ENCODE measurements around the gene DEK.

Gene DEK

DNA sequence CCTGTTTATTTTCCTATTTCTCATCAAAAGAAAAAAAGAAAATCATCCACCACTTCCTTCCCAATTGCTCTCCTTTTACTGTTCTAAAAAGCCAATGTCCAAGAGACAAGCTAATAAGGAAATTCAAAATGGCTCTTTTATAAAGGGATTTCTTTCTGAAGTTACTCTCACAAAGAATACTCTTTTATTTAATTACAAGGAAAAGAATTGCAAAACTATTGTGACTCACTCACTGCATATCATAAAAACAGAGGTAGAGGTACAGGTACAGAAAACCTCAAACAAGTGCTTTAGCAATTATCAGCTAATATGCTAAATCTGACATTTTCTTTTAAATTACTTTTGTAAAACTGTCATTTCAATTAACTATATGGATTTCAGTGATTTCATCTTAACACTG is 18.1 kb downstream of the DEK start:
- Histone ChIP-seq H3K36me3 (ENCODE audit: control insufficient read depth, low read length) (peaks cover 100% of the 10 kb centered on the region), H3K4me3 (ENCODE audit: low read length) (no peak overlapping the region), H3K4me2 (ENCODE audit: low read length) (no peak overlapping the region), H3F3A (ENCODE audit: control insufficient read depth, insufficient read depth) (peaks cover 8% of the 10 kb centered on the region; the same call in 1 of the 2 replicates), H3K9me2 (replicated peaks; ENCODE audit: control insufficient read depth, low read length) (no peaks in the 10 kb centered on the region), H3K4me1 (ENCODE audit: control insufficient read depth, low read length) (no peaks in the 10 kb centered on the region), H3K27ac (ENCODE audit: low read depth, low read length) (no peak overlapping the region), H3K27me3 (ENCODE audit: control insufficient read depth, low read length) (no peaks in the 10 kb centered on the region), H3K9me3 (ENCODE audit: control insufficient read depth, insufficient read depth, low read length) (no peaks in the 10 kb centered on the region), H4K20me1 (ENCODE audit: control insufficient read depth, insufficient read depth, low read depth, low read length) (peaks cover 8% of the 10 kb centered on the region; the same call in 1 of the 2 replicates), H3K79me2 (ENCODE audit: control insufficient read depth, low read length) (peaks cover 100% of the 10 kb centered on the region)
- TF ChIP-seq EZH2phosphoT487 (IDR thresholded peaks at IDR 0.05; ENCODE audit: borderline replicate concordance, low read length) (no peak), CTCF (IDR thresholded peaks at IDR 0.05; ENCODE audit: low read depth, low read length, poor library complexity, severe bottlenecking) (no peak)

- peaks cover 100% of the 10 kb centered on the region for H3K79me2 ChIP-seq (ENCODE audit: control insufficient read depth, low read length)
- H3K9me3 ChIP-seq (ENCODE audit: control insufficient read depth, insufficient read depth, low read length) = no peaks in the 10 kb centered on the region
- no peaks in the 10 kb centered on the region for H3K4me1 ChIP-seq (ENCODE audit: control insufficient read depth, low read length)
- H3K4me2 ChIP-seq (ENCODE audit: low read length) = no peak overlapping the region
- H3K9me2 ChIP-seq (replicated peaks; ENCODE audit: control insufficient read depth, low read length) = no peaks in the 10 kb centered on the region
- peaks cover 9% of the 10 kb centered on the region; the same call in 1 of the 2 replicates for H4K20me1 ChIP-seq (ENCODE audit: control insufficient read depth, insufficient read depth, low read depth, low read length)
- no peak overlapping the region for H3K27ac ChIP-seq (ENCODE audit: low read depth, low read length)
- H3K27me3 ChIP-seq (ENCODE audit: control insufficient read depth, low read length) = no peaks in the 10 kb centered on the region
- no peak for TF ChIP-seq CTCF (IDR thresholded peaks at IDR 0.05; ENCODE audit: low read depth, low read length, poor library complexity, severe bottlenecking)
- no peak for TF ChIP-seq EZH2phosphoT487 (IDR thresholded peaks at IDR 0.05; ENCODE audit: borderline replicate concordance, low read length)
- H3K4me3 ChIP-seq (ENCODE audit: low read length) = no peak overlapping the region
- peaks cover 8% of the 10 kb centered on the region; the same call in 1 of the 2 replicates for H3F3A ChIP-seq (ENCODE audit: control insufficient read depth, insufficient read depth)
- H3K36me3 ChIP-seq (ENCODE audit: control insufficient read depth, low read length) = peaks cover 100% of the 10 kb centered on the region
These were observed 18.7 kb downstream of the DEK start for GRCh38 chr6:18245642-18246041.

DNA sequence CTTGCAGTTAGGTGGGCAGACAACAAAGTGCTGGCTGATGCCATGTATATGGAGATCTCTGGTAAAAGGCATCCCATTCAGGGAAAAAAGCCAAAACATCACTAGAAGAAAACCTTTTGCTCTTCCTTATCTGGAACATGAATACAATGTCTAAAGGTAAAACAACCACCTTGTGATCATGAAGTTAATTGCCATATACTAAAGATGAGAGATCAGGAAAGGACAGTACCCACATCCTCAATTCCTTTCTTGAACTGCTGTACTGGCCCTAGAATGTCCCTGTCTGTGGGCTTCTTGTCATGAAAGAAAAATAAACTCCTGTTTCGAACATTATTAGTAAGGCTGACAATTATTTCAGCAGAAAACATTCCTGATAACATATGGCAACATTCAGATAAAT is 19.3 kb downstream of the DEK start:
- Histone ChIP-seq H3K36me3 (ENCODE audit: control insufficient read depth, low read length) (peaks cover 100% of the 10 kb centered on the region), H3K4me1 (ENCODE audit: control insufficient read depth, low read length) (no peaks in the 10 kb centered on the region), H3K27ac (ENCODE audit: low read depth, low read length) (no peak overlapping the region), H3K9me3 (ENCODE audit: control insufficient read depth, insufficient read depth, low read length) (no peaks in the 10 kb centered on the region), H3K4me2 (ENCODE audit: low read length) (no peak overlapping the region), H4K20me1 (ENCODE audit: control insufficient read depth, insufficient read depth, low read depth, low read length) (peaks cover 9% of the 10 kb centered on the region; the same call in 1 of the 2 replicates), H3K79me2 (ENCODE audit: control insufficient read depth, low read length) (peaks cover 100% of the 10 kb centered on the region), H3F3A (ENCODE audit: control insufficient read depth, insufficient read depth) (peaks cover 8% of the 10 kb centered on the region; the same call in 1 of the 2 replicates), H3K27me3 (ENCODE audit: control insufficient read depth, low read length) (no peaks in the 10 kb centered on the region), H3K9me2 (replicated peaks; ENCODE audit: control insufficient read depth, low read length) (no peaks in the 10 kb centered on the region), H3K4me3 (ENCODE audit: low read length) (no peak overlapping the region)
- no peak for TF ChIP-seq CTCF (IDR thresholded peaks at IDR 0.05; ENCODE audit: low read depth, low read length, poor library complexity, severe bottlenecking)
- no peak for TF ChIP-seq EZH2phosphoT487 (IDR thresholded peaks at IDR 0.05; ENCODE audit: borderline replicate concordance, low read length)

All from DOHH2 (cell line).